ENCODE data around the gene LGMN. TPM values are rescaled to one million over a fixed set of nuclear protein-coding genes. Genes with fewer than 3 reads are reported as not detected.
A peak's percentile ranks its signal among the peaks of the same experiment; 100 is the strongest.
"Not testable (repeated sequence)": the region's sequence is repeated elsewhere in the genome, so short reads cannot be mapped to it uniquely, and the experiment has no call there.

LGMN gene
- total and polyA plus RNA-seq, 8 donors = 18.5 to 60.1 (median 33.0) TPM

DNA sequence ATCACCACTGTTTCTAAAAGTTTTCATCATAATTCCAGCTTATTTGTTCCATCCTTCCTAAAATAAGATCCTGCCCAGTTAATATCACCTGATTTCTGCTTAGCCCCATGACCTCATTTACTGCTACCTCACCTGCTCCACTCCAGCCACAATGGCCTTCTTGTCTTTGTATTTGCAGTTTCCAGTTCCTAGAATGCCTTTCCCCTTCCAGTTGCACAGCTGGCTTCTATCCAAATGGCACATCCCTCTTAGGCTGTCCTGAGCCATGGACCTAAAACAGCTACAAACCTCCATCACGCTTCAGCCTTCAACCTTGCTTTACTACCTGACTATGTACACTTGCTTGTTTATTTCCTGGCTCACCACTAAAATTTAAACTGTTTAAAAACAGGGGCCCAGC lies 6.5 kb upstream of the LGMN start:
- Histone ChIP-seq H3K9me3 (no peaks in the 10 kb centered on the region), H3K27ac (peak overlapping the region in 2 of 4 donors; percentile 3 to 38), H3K4me3 (no peak overlapping the region), H3K27me3 (no peaks in the 10 kb centered on the region), H3K36me3 (no peaks in the 10 kb centered on the region), H3K4me1 (no peaks in the 10 kb centered on the region)
- FAIRE-seq = no peak
- intact Hi-C loops (cut with DNase I) = no loop called here
- ATAC-seq = peak in 3 of 4 donors; percentile 39 to 69 (median 46)
- DNase-seq = peak in 1 of 6 donors; percentile 21
- WGBS, 2 donors = 64 to 66% methylated on average over 1 of the region's 1 CpG
- TF ChIP-seq, protein P1, sequence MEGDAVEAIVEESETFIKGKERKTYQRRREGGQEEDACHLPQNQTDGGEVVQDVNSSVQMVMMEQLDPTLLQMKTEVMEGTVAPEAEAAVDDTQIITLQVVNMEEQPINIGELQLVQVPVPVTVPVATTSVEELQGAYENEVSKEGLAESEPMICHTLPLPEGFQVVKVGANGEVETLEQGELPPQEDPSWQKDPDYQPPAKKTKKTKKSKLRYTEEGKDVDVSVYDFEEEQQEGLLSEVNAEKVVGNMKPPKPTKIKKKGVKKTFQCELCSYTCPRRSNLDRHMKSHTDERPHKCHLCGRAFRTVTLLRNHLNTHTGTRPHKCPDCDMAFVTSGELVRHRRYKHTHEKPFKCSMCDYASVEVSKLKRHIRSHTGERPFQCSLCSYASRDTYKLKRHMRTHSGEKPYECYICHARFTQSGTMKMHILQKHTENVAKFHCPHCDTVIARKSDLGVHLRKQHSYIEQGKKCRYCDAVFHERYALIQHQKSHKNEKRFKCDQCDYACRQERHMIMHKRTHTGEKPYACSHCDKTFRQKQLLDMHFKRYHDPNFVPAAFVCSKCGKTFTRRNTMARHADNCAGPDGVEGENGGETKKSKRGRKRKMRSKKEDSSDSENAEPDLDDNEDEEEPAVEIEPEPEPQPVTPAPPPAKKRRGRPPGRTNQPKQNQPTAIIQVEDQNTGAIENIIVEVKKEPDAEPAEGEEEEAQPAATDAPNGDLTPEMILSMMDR (IDR thresholded peaks at IDR 0.05) = no peak

DNA sequence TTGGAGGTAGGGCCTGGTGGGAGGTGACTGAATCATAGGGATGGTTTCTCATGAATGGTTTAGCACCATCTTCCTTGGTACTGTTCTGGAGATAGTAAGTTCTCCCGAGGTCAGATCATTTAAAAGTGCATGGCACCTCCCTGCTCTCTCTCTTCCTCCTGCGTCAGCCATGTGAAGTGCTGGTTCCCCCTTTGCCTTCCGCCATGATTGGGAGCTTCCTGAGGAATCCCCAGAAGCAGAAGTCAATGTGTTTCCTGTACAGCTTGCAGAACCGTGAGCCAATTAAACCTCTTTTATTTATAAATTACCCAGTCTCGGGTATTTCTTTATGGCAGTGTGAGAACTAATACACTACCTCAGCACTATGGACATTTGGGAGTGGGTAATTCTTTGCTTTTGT lies 4.8 kb upstream of the LGMN start:
- DNase-seq = no peak
- intact Hi-C loops (cut with DNase I) = no loop called here
- H3K27ac ChIP-seq = no peak overlapping the region
- FAIRE-seq = no peak
- H3K36me3 ChIP-seq = no peaks in the 10 kb centered on the region
- H3K9me3 ChIP-seq = no peaks in the 10 kb centered on the region
- H3K4me1 ChIP-seq = peaks cover 0 to 3% (median 0%) of the 10 kb centered on the region in 3 donors
- ATAC-seq = no peak
- WGBS, 2 donors = 73 to 88% methylated on average over 5 of the region's 5 CpGs
- TF ChIP-seq, protein P1 (IDR thresholded peaks at IDR 0.05) = no peak
- H3K4me3 ChIP-seq = no peak overlapping the region
- H3K27me3 ChIP-seq = no peaks in the 10 kb centered on the region

DNA sequence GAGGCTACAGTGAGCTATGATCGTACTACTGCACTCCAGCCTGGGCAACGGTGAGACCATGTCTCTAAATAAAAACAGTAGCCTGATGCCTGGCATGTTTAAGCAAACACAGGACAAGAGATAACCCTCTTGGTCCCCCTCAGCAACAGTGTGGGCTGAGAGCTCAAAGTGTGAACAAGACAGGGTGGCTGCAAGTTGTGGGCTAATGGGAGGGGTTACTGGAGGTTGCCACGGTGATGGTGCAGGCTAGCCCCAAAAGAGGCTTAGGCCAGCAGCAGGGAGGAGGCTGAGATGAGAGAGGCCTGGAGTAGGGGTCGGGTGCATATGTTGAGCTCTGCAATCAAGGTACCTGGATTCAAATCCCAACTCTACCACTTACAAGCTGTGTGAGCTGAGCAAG lies 3.4 kb upstream of the LGMN start:
- FAIRE-seq = no peak
- intact Hi-C loops (cut with DNase I) = no loop called here
- ATAC-seq = no peak
- H3K27ac ChIP-seq = no peak overlapping the region
- no peak overlapping the region for H3K4me3 ChIP-seq
- no peak for DNase-seq
- H3K4me1 ChIP-seq = peaks cover 0 to 3% (median 0%) of the 10 kb centered on the region in 3 donors
- no peaks in the 10 kb centered on the region for H3K36me3 ChIP-seq
- TF ChIP-seq, protein P1 (IDR thresholded peaks at IDR 0.05) = no peak
- no peaks in the 10 kb centered on the region for H3K27me3 ChIP-seq
- H3K9me3 ChIP-seq = no peaks in the 10 kb centered on the region
- 67 to 70% methylated on average over 4 of the region's 4 CpGs for WGBS, 2 donors

DNA sequence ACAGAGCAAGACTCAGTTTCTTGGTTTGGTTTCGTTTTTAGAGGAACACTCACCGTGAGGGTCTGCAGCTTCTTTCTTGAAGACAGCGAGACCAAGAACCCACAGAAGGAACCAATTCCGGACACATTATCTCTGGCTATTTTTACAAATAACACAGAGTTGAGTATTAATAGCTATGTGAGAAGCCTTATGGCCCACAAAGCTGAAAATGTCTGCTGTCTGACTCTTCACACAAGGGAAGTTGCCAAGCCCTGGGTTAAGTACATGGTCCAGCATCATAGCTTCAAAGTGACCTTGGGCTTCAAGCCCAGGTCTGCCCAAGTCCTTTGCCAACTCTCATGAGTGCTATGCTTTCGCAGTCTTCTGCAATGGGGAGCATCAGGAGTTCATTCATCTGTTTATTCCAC lies 2.6 kb upstream of the LGMN start:
- TF ChIP-seq, protein P1 (IDR thresholded peaks at IDR 0.05) = no peak
- WGBS, 2 donors = 60 to 66% methylated on average over 5 of the region's 5 CpGs
- Histone ChIP-seq H3K27ac (no peak overlapping the region), H3K9me3 (no peaks in the 10 kb centered on the region), H3K36me3 (no peaks in the 10 kb centered on the region), H3K27me3 (no peaks in the 10 kb centered on the region), H3K4me3 (no peak overlapping the region), H3K4me1 (peaks cover 0 to 3% (median 0%) of the 10 kb centered on the region in 3 donors)
- intact Hi-C loops (cut with DNase I) = no loop called here
- ATAC-seq = peak in 3 of 4 donors; percentile 19 to 53 (median 42)
- peak in 4 of 6 donors; percentile 49 to 70 (median 52) for DNase-seq
- FAIRE-seq = no peak

DNA sequence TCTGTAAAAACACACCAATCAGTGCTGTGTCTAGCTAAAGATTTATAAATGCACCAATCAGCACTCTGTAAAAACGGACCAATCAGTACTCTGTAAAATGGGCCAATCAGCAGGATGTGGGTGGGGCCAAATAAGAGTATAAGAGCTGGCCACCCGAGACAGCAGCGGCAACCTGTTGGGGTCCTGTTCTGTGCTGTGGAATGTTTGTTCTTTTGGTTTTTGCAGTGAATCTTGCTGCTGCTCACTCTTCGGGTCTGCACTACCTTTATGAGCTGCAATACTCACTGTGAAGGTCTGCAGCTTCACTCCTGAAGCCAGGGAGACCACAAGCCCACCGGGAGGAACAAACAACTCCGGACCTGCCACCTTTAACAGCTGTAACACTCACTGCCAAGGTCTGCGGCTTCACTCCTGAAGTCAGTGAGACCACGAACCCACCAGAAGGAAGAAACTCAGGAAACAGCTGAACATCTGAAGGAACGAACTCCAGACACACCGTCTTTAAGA lies 1.8 kb upstream of the LGMN start:
- H3K27me3 ChIP-seq; H3K9me3 ChIP-seq; H3K4me3 ChIP-seq; H3K4me1 ChIP-seq; H3K36me3 ChIP-seq; H3K27ac ChIP-seq; intact Hi-C loops (cut with DNase I); DNase-seq; ATAC-seq; FAIRE-seq: not testable (repeated sequence)
- 73 to 91% methylated on average over 10 of the region's 10 CpGs for WGBS, 2 donors
